ENCODE data around the gene GOT2. TPM values are rescaled to one million over a fixed set of nuclear protein-coding genes. Genes with fewer than 3 reads are reported as not detected.
"Not testable (repeated sequence)": the region's sequence is repeated elsewhere in the genome, so short reads cannot be mapped to it uniquely, and the experiment has no call there.

GOT2 gene
- 138 and 144 TPM in 2 replicates for total RNA-seq (2014; rRNA removed; shearing (Covaris generic))

- Histone ChIP-seq H3K27me3 (ENCODE audit: control insufficient read depth, insufficient read depth, low read length) (no peaks in the 10 kb centered on the region), H3K4me3 (ENCODE audit: insufficient read depth, low read depth, low read length) (peak within 1 kb of the TSS; percentile 91), H3K36me3 (replicated peaks; ENCODE audit: control insufficient read depth, insufficient read depth, low read length) (peaks cover 3% of the 10 kb centered on the region)
- DNase-seq = peak; percentile 94
Measured at GRCh38 chr16:58733671-58734458, at the start of gene GOT2. TSS of gene GOT2 (minus strand) at chr16:58734316. CDS start at chr16:58734228, 88 bp downstream.

- not testable (repeated sequence) for H3K36me3 ChIP-seq (replicated peaks; ENCODE audit: control insufficient read depth, insufficient read depth, low read length); H3K4me3 ChIP-seq (ENCODE audit: insufficient read depth, low read depth, low read length); H3K27me3 ChIP-seq (ENCODE audit: control insufficient read depth, insufficient read depth, low read length); DNase-seq
Measured at GRCh38 chr16:58779291-58779690, 45.2 kb upstream of the GOT2 start.

- no peak overlapping the region for H3K4me3 ChIP-seq (ENCODE audit: insufficient read depth, low read depth, low read length)
- no peaks in the 10 kb centered on the region for H3K27me3 ChIP-seq (ENCODE audit: control insufficient read depth, insufficient read depth, low read length)
- DNase-seq = no peak
- H3K36me3 ChIP-seq (replicated peaks; ENCODE audit: control insufficient read depth, insufficient read depth, low read length) = no peaks in the 10 kb centered on the region
Measured at GRCh38 chr16:58773870-58774269, 39.8 kb upstream of the GOT2 start.

- H3K27me3 ChIP-seq (ENCODE audit: control insufficient read depth, insufficient read depth, low read length) = no peaks in the 10 kb centered on the region
- no peak overlapping the region for H3K4me3 ChIP-seq (ENCODE audit: insufficient read depth, low read depth, low read length)
- no peaks in the 10 kb centered on the region for H3K36me3 ChIP-seq (replicated peaks; ENCODE audit: control insufficient read depth, insufficient read depth, low read length)
- DNase-seq = no peak
Measured at GRCh38 chr16:58768145-58768544, 34.0 kb upstream of the GOT2 start.

GRCh38 chr16:58767581-58767980, 33.5 kb upstream of the GOT2 start:
- Histone ChIP-seq H3K27me3 (ENCODE audit: control insufficient read depth, insufficient read depth, low read length) (no peaks in the 10 kb centered on the region), H3K4me3 (ENCODE audit: insufficient read depth, low read depth, low read length) (no peak overlapping the region)
- DNase-seq = no peak

GRCh38 chr16:58756650-58757332, 22.7 kb upstream of the GOT2 start:
- Histone ChIP-seq H3K27me3 (ENCODE audit: control insufficient read depth, insufficient read depth, low read length) (no peaks in the 10 kb centered on the region), H3K36me3 (replicated peaks; ENCODE audit: control insufficient read depth, insufficient read depth, low read length) (no peaks in the 10 kb centered on the region), H3K4me3 (ENCODE audit: insufficient read depth, low read depth, low read length) (no peak overlapping the region)
- DNase-seq = no peak

More at GRCh38 chr16:58767581-58767980, 33.5 kb upstream of the GOT2 start:
- no peaks in the 10 kb centered on the region for H3K36me3 ChIP-seq (replicated peaks; ENCODE audit: control insufficient read depth, insufficient read depth, low read length)

- Histone ChIP-seq H3K36me3 (replicated peaks; ENCODE audit: control insufficient read depth, insufficient read depth, low read length) (no peaks in the 10 kb centered on the region), H3K4me3 (ENCODE audit: insufficient read depth, low read depth, low read length) (0 out of 2 replicates have a peak overlapping the region, but pooled peaks have one; percentile 6), H3K27me3 (ENCODE audit: control insufficient read depth, insufficient read depth, low read length) (no peaks in the 10 kb centered on the region)
- peak; percentile 72 for DNase-seq
Measured at GRCh38 chr16:58755989-58756649, 22.0 kb upstream of the GOT2 start.

- Histone ChIP-seq H3K36me3 (replicated peaks; ENCODE audit: control insufficient read depth, insufficient read depth, low read length) (no peaks in the 10 kb centered on the region), H3K27me3 (ENCODE audit: control insufficient read depth, insufficient read depth, low read length) (no peaks in the 10 kb centered on the region), H3K4me3 (ENCODE audit: insufficient read depth, low read depth, low read length) (no peak overlapping the region)
- no peak for DNase-seq
Measured at GRCh38 chr16:58753711-58754134, 19.6 kb upstream of the GOT2 start.

GRCh38 chr16:58744497-58744896, 10.4 kb upstream of the GOT2 start:
- no peak for DNase-seq

GRCh38 chr16:58741976-58742375, 7.9 kb upstream of the GOT2 start:
- DNase-seq = no peak
- Histone ChIP-seq H3K36me3 (replicated peaks; ENCODE audit: control insufficient read depth, insufficient read depth, low read length) (no peaks in the 10 kb centered on the region), H3K4me3 (ENCODE audit: insufficient read depth, low read depth, low read length) (no peak overlapping the region), H3K27me3 (ENCODE audit: control insufficient read depth, insufficient read depth, low read length) (no peaks in the 10 kb centered on the region)

More at GRCh38 chr16:58744497-58744896, 10.4 kb upstream of the GOT2 start:
- Histone ChIP-seq H3K36me3 (replicated peaks; ENCODE audit: control insufficient read depth, insufficient read depth, low read length) (no peaks in the 10 kb centered on the region), H3K27me3 (ENCODE audit: control insufficient read depth, insufficient read depth, low read length) (no peaks in the 10 kb centered on the region), H3K4me3 (ENCODE audit: insufficient read depth, low read depth, low read length) (no peak overlapping the region)

GRCh38 chr16:58741166-58741565, 7.0 kb upstream of the GOT2 start:
- Histone ChIP-seq H3K4me3 (ENCODE audit: insufficient read depth, low read depth, low read length) (no peak overlapping the region), H3K36me3 (replicated peaks; ENCODE audit: control insufficient read depth, insufficient read depth, low read length) (no peaks in the 10 kb centered on the region), H3K27me3 (ENCODE audit: control insufficient read depth, insufficient read depth, low read length) (no peaks in the 10 kb centered on the region)
- DNase-seq = no peak

- Histone ChIP-seq H3K4me3 (ENCODE audit: insufficient read depth, low read depth, low read length) (no peak overlapping the region), H3K27me3 (ENCODE audit: control insufficient read depth, insufficient read depth, low read length) (no peaks in the 10 kb centered on the region), H3K36me3 (replicated peaks; ENCODE audit: control insufficient read depth, insufficient read depth, low read length) (no peaks in the 10 kb centered on the region)
- no peak for DNase-seq
Measured at GRCh38 chr16:58738672-58739296, 4.7 kb upstream of the GOT2 start.

GRCh38 chr16:58736341-58736740, 2.2 kb upstream of the GOT2 start:
- not testable (repeated sequence) for H3K27me3 ChIP-seq (ENCODE audit: control insufficient read depth, insufficient read depth, low read length); DNase-seq; H3K36me3 ChIP-seq (replicated peaks; ENCODE audit: control insufficient read depth, insufficient read depth, low read length); H3K4me3 ChIP-seq (ENCODE audit: insufficient read depth, low read depth, low read length)

- Histone ChIP-seq H3K36me3 (replicated peaks; ENCODE audit: control insufficient read depth, insufficient read depth, low read length) (peaks cover 3% of the 10 kb centered on the region), H3K4me3 (ENCODE audit: insufficient read depth, low read depth, low read length) (peak overlapping the region; percentile 91), H3K27me3 (ENCODE audit: control insufficient read depth, insufficient read depth, low read length) (no peaks in the 10 kb centered on the region)
- no peak for DNase-seq
Measured at GRCh38 chr16:58734459-58734787, 307 bp upstream of the GOT2 start.
